Omental fat pad (tissue), 4 donors: ENCODE results near the gene DLG1. TPM values are rescaled to one million over a fixed set of nuclear protein-coding genes. Genes with fewer than 3 reads are reported as not detected.
A peak's percentile ranks its signal among the peaks of the same experiment; 100 is the strongest.

Experiments used
- ATAC-seq: fragments of 150-250 bp; one replicate; pipeline ENCODE4 v1.9.1; 2016; ENCODE audit warnings: mild to moderate bottlenecking, moderate library complexity; ENCODE audit not compliant: low FRiP score
- DNase-seq: peaks from one replicate; pipeline ENCODE4 v3.0.0-alpha.2; 2019; ENCODE audit warnings: low spot score
- CTCF ChIP-seq, 3 donors: fragments of 450-650 bp; IDR thresholded peaks; one replicate each; pipeline ENCODE4 v1.5.1; 2016 to 2017; ENCODE audit warnings: antibody characterized with exemption in 3 of 3, mild to moderate bottlenecking in 3 of 3, moderate library complexity in 2 of 3
- small RNA-seq: library from RNA; depleted of rRNA; stranded (forward); fragments of <200 nt; gene quantifications from one replicate; pipeline ENCODE3, GENCODE V24; 2016
- total RNA-seq, 4 donors: library from RNA; depleted of rRNA; stranded (reverse); fragments of >200 nt; gene quantifications; one replicate each; pipeline ENCODE4 v1.1.0, GENCODE V29; 2016

DLG1 gene
- total RNA-seq, 4 donors from 2014 or later = 47.1 to 65.4 (median 60.2) TPM

GRCh38 chr3:196998966-196999760 lies 299.2 kb downstream of the DLG1 start:
- ATAC-seq (no peak), DNase-seq (no peak)
- TF ChIP-seq CTCF (IDR thresholded peaks at IDR 0.05) = no peak

DNA sequence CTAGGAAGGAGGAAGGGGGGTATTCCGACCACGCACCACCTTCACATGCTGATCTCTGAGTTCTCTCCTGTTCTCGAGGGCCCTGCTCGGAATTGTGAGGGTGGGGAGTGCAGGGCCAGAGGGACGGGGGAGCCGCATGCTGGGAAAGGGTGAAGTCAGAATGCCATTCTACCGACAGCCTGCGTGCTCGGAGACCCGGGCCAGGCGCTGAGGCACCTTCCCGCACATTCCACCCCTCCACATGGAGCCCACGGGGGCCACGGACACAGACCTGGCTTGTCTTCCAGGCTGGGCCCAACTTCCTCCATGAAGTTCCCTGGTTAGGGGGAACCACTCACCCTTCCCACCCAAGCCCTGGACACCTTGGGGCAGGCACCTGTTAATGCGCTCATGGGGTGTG lies 301.1 kb downstream of the DLG1 start:
- no peak for TF ChIP-seq CTCF (IDR thresholded peaks at IDR 0.05)
- no peak for DNase-seq

GRCh38 chr3:196996454-196997265 lies 301.8 kb downstream of the DLG1 start:
- DNase-seq (no peak), ATAC-seq (no peak)
- no peak for TF ChIP-seq CTCF (IDR thresholded peaks at IDR 0.05)

More for the DNA sequence above, 301.1 kb downstream of the DLG1 start:
- ATAC-seq = no peak

DNA sequence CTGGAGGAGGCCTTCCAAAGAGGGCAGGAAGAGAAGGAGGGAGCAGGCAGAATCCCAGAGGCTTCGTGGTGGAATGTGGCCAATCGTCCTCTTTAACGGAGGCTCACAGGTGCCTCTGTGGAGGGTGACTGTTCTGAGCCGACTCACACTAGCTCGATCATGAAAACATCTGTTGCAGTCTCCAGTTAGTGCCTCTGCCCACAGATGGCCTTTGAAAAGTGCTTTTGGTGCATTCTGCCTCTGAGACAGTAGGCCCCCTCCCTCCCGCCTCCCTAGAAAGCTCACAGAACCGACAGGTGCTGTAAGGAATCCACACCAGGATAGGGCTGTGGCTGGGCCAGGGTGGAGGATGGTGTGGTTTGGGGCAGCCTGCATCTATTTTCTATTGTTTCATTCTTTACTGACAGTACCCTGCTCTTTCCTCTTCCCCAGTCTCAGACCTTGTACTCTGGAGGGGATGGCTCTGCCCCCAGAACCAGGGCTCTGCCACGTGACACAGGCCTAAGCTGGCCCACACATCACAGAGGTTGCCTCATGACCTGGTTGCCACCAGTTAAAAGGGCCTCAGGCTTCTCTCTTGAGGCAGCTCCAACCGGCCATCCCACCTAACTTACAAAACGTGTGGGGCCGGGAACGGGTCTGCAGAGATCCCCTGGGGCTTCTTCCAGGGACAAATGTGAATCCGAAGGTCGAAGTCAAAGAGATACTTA lies 302.6 kb downstream of the DLG1 start:
- DNase-seq = no peak
- TF ChIP-seq CTCF (IDR thresholded peaks at IDR 0.05) = no peak
- no peak for ATAC-seq

DNA sequence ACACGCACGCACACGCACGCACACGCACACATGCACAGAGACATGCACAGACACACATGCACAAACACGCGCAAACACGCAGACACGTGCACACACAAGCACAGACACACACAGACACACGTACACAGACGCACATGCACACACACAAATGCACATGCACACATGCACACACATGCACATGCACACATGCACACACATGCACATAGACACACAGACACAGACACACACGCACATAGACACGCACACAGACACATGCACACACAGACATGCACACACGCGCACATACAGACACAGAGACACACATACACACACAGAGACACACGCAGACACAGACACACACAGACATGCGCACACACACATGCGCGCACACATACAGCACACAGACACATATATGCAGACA lies 303.4 kb downstream of the DLG1 start:
- DNase-seq (no peak), ATAC-seq (no peak)
- TF ChIP-seq CTCF (IDR thresholded peaks at IDR 0.05) = no peak

DNA sequence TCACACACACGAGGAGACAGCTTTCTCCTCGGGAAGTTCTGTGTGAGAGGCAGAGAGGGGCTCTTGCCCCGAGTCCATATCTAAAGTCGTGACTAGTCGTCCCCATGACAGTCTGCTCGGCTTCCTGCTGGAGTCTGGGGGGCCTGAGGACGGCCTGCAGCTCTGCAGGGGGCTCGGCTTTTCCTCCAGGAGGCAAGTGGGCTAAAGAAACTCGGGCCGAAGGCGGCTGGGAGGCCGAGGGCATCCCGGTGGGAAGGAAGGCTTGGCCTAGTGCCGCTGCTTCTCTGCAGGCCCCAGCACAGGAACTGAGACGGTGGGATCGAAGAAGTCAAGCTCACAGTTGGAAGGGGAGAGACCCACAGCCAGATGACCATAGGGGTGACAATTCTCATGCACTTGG lies 304.4 kb downstream of the DLG1 start:
- no peak for ATAC-seq
- no peak for TF ChIP-seq CTCF (IDR thresholded peaks at IDR 0.05)
- DNase-seq = peak; percentile 7

Small RNA genes within 50 kb of the gene (small RNA-seq; reads per million reads assigned to genes)
- not detected for gene MIR4797
